HG03066 (cell line): ENCODE results near the gene HOXD1.

Experiments used
- ATAC-seq: cut with Tn5 transposase; IDR thresholded peaks from one replicate; pipeline ENCODE4 v1.9.1; 2021; ENCODE audit warnings: low read depth; ENCODE audit not compliant: unreplicated experiment

HOXD1 gene

GRCh38 chr2:176234940-176235339, 46.5 kb downstream of the HOXD1 start:
- no peak for ATAC-seq

- ATAC-seq, result no peak
Observed at GRCh38 chr2:176237456-176237855, 49.0 kb downstream of the HOXD1 start.

GRCh38 chr2:176239031-176239430, 50.6 kb downstream of the HOXD1 start:
- ATAC-seq, result no peak

DNA sequence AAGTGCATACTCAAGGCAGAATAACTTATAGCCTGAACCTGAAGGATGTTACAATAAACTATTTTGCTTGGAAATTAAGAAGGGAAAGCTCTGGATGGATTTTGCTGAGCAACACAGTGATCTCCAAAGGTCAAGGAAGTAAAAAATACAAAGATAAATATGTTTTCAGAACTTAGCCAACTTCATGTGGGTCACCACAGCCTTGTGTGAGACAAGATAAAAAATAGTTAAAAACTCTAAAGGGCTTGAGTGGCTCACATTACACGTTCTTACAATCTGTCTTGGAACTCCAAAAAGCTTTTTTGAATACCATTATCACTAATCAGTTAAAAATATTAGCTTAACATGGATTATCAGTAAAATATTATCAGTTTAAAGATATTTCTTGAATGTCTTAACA, 51.8 kb downstream of the HOXD1 start:
- no peak for ATAC-seq
